HG02981 (cell line): Measurements from ENCODE around the gene GASK1A.
A peak's percentile ranks its signal among the peaks of the same experiment; 100 is the strongest.

Experiments used
- ATAC-seq: cut with Tn5 transposase; IDR thresholded peaks from one replicate; pipeline ENCODE4 v1.9.1; 2021; ENCODE audit warnings: mild to moderate bottlenecking, moderate library complexity; ENCODE audit not compliant: unreplicated experiment

GASK1A gene

DNA sequence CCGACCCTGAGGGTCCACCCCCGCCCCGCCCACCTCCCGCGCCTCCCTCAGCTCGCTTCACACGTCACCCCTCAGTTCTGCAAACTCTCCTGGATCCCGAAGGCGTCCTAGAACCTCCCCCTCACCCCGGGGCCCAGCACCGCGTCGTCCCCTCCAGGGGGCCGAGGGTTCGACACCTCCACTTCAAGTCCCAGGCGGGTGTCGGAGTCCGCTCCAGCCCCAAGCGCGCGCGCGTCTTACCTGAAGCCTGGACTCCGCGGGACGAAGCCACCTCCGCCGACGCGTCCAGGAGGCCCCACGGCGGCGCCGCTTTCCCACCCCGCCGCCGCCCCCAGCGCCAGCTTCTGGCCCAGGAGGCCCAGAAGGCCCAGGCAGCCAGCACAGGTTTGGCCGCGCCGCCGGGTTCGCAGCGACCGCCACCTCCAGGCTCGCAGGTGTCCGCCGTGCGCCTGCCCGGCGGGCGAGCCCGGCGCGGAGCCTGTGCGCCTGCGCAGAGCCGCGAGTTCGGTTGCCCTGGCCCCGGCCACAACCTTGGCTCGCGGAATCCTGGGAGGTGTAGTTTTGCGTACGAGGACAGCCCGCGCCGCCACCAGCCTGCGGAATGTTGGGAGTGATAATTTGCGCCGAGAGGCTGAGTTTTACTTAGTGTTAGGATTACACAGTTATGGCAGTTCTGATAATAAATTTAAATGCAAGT, 126.6 kb downstream of the GASK1A start, which contains the start of gene POMGNT2:
TSS of gene POMGNT2 (minus strand) at position 484 of the 697 bp plus-strand sequence. CDS start 24,648 bp downstream, outside the sequence.
- peak; percentile 93 for ATAC-seq

GRCh38 chr3:43106293-43106628, 127.2 kb downstream of the GASK1A start:
- no peak for ATAC-seq
